Left ventricle myocardium inferior (tissue), 1 donor: Measurements from ENCODE around the gene UBXN11. TPM values are rescaled to one million over a fixed set of nuclear protein-coding genes. Genes with fewer than 3 reads are reported as not detected.

Source experiments
- DNase-seq: peaks from one replicate; pipeline ENCODE4 v3.0.0-alpha.2; 2020
- H3K27ac ChIP-seq: fragments of 200-600 bp; replicated peaks from 2 replicates; pipeline ENCODE4 v1.8.0; 2021
- H3K27me3 ChIP-seq: fragments of 200-600 bp; 2 replicates; pipeline ENCODE4 v1.8.0; 2021; ENCODE audit warnings: low read depth
- H3K36me3 ChIP-seq: fragments of 200-600 bp; 2 replicates; pipeline ENCODE4 v1.8.0; 2021
- H3K4me1 ChIP-seq: fragments of 200-600 bp; 2 replicates; pipeline ENCODE4 v1.8.0; 2021
- H3K4me3 ChIP-seq: fragments of 200-600 bp; 2 replicates; pipeline ENCODE4 v1.8.0; 2021; ENCODE audit warnings: mild to moderate bottlenecking, moderate library complexity
- H3K9me3 ChIP-seq: fragments of 200-600 bp; replicated peaks from 2 replicates; pipeline ENCODE4 v1.8.0; 2021
- intact Hi-C: fragments of 100-400 bp; cut with micrococcal nuclease; formaldehyde crosslinking; loops from one replicate; pipeline ENCODE4 v1.11.0; 2022
- total RNA-seq: library from RNA; stranded (reverse); fragmentation: NEBNext Ultra II Directional; extraction: Animal tissue kit (Norgen Biotek cat#: 25700); gene quantifications from one replicate; pipeline ENCODE4 v1.2.1, GENCODE V29; 2021
- TF ChIP-seq, protein P1 (sequence below): fragments of 200-600 bp; IDR thresholded peaks from 2 replicates; pipeline ENCODE4 v1.8.0; 2021; ENCODE audit warnings: antibody characterized with exemption, mild to moderate bottlenecking, borderline replicate concordance
- donor health status: DM: no; HTN: yes; CAD: no; lungs with severe emphysema.

The UBXN11 gene
- total RNA-seq, 1 donor from 2014 or later: 11.6 TPM

- no peak for DNase-seq
- TF ChIP-seq, protein P1, sequence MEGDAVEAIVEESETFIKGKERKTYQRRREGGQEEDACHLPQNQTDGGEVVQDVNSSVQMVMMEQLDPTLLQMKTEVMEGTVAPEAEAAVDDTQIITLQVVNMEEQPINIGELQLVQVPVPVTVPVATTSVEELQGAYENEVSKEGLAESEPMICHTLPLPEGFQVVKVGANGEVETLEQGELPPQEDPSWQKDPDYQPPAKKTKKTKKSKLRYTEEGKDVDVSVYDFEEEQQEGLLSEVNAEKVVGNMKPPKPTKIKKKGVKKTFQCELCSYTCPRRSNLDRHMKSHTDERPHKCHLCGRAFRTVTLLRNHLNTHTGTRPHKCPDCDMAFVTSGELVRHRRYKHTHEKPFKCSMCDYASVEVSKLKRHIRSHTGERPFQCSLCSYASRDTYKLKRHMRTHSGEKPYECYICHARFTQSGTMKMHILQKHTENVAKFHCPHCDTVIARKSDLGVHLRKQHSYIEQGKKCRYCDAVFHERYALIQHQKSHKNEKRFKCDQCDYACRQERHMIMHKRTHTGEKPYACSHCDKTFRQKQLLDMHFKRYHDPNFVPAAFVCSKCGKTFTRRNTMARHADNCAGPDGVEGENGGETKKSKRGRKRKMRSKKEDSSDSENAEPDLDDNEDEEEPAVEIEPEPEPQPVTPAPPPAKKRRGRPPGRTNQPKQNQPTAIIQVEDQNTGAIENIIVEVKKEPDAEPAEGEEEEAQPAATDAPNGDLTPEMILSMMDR: no peak
- H3K9me3 ChIP-seq: no peaks in the 10 kb centered on the region
- intact Hi-C loops: no loop called here
- peak overlapping the region; percentile 98 for H3K27ac ChIP-seq
- peaks cover 35% of the 10 kb centered on the region for H3K4me1 ChIP-seq
- H3K36me3 ChIP-seq: no peaks in the 10 kb centered on the region
- no peak overlapping the region for H3K4me3 ChIP-seq
- H3K27me3 ChIP-seq: no peaks in the 10 kb centered on the region
Observed at GRCh38 chr1:26291433-26291832, 15.0 kb downstream of the UBXN11 start.

- no peak for DNase-seq
- Histone ChIP-seq H3K27me3 (no peaks in the 10 kb centered on the region), H3K36me3 (no peaks in the 10 kb centered on the region), H3K9me3 (no peaks in the 10 kb centered on the region), H3K4me3 (no peak overlapping the region), H3K27ac (peak overlapping the region; percentile 98), H3K4me1 (peaks cover 41% of the 10 kb centered on the region)
- intact Hi-C loops: no loop called here
- TF ChIP-seq, protein P1: no peak
Observed at GRCh38 chr1:26290882-26291261, 15.6 kb downstream of the UBXN11 start.

GRCh38 chr1:26290122-26290881 is 16.1 kb downstream of the UBXN11 start:
- no peak for DNase-seq
- Histone ChIP-seq H3K36me3 (no peaks in the 10 kb centered on the region), H3K27me3 (no peaks in the 10 kb centered on the region), H3K27ac (peak overlapping the region; percentile 98), H3K4me1 (peaks cover 47% of the 10 kb centered on the region), H3K4me3 (no peak overlapping the region), H3K9me3 (no peaks in the 10 kb centered on the region)
- intact Hi-C loops: no loop called here
- TF ChIP-seq, protein P1: no peak

DNA sequence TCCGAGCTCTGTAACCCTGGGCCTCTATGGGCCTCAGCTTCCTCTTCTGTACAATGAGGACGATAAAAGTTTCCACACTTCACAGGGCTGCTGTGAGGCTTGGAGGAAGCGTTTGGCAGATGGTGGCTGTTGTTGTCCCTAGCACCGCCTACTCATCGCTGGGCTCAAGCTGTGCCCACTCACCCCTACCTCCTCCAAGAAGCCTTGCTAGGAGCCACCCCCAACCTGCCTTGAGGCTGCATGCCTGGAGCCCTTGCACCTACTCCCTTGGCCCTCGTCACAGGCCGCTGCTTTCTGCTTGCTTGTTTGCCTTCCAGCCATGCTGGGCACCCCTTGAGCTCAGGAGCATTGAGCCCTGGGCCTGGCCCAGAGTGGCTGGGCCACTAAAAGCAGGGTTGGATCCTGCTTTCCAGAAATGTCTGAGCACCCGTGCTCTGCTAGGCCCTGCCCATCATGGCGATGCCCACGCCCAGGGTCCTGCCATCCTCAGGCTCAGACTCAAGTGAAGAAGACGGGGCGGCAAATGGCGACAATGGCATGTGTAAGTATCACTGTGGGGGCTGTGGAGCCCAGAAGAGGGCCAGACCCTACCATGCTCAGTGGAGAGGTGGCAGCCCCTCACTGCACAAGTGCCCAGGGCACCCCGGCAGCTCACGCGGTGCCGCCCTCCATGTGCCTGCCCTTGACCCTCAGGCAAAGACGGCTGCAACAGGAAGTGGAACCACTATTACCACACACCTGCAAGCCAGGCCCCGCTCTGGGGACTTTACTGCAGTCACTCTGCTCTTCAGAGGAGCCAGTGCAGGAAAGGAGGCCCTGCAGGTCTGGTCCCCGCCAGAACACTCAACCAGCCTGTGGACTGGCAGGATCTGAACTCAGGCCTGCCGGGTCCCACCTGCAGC is 17.0 kb downstream of the UBXN11 start:
- no peaks in the 10 kb centered on the region for H3K36me3 ChIP-seq
- no peaks in the 10 kb centered on the region for H3K9me3 ChIP-seq
- no peak for DNase-seq
- no peaks in the 10 kb centered on the region for H3K27me3 ChIP-seq
- TF ChIP-seq, protein P1: no peak
- peak overlapping the region; percentile 98 for H3K27ac ChIP-seq
- peaks cover 56% of the 10 kb centered on the region for H3K4me1 ChIP-seq
- intact Hi-C loops: no loop called here
- no peak overlapping the region for H3K4me3 ChIP-seq

DNA sequence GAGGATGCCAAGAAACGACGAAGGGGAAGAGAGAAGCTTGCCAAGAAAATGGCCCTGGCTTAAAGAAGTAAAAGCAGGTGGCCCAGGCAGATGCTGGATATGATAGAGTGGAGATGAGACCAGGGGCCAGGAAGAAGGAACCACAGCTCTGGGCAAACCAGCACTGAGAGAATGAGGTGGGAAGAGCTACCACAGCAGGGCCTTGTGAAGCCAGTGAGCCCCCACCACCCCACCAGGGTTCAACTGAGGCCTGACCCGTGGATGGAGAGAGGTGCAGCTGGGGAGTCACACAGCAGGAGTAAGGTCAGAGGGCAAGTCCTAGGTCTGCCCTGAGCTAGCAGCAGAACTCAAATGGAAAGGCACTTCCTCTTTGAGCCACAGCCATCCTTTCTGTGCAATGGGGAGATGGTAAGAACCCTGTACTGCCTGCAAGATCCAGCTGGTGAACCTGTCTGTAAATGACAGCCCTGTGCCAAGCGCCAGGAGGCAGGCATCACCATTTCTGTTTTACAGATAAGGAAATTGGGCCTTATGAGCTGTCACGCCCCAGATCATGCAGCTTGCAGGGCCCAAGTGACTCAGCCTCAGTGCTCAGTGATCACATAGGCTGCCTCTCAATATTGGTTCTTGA is 18.0 kb downstream of the UBXN11 start:
- intact Hi-C loops: no loop called here
- no peak for DNase-seq
- Histone ChIP-seq H3K4me1 (peaks cover 64% of the 10 kb centered on the region), H3K9me3 (no peaks in the 10 kb centered on the region), H3K36me3 (no peaks in the 10 kb centered on the region), H3K4me3 (no peak overlapping the region), H3K27me3 (no peaks in the 10 kb centered on the region), H3K27ac (peak overlapping the region; percentile 98)
- TF ChIP-seq, protein P1: no peak
